Measurements from ENCODE around the gene GPR176.

The GPR176 gene

GRCh38 chr15:39807791-39808190 lies 112.3 kb downstream of the GPR176 start:
- DNase-seq (ENCODE audit: low read depth in 2 of 2), result no peak

- DNase-seq (ENCODE audit: low read depth in 2 of 2), result no peak
Measured at GRCh38 chr15:39804026-39804425, 116.0 kb downstream of the GPR176 start.

- DNase-seq (ENCODE audit: low read depth in 2 of 2), result no peak
Measured at GRCh38 chr15:39803016-39803415, 117.0 kb downstream of the GPR176 start.

- no peak for DNase-seq (ENCODE audit: low read depth in 2 of 2)
Measured at GRCh38 chr15:39801641-39802309, 118.3 kb downstream of the GPR176 start.

- no peak for DNase-seq (ENCODE audit: low read depth in 2 of 2)
Measured at GRCh38 chr15:39799552-39800011, 120.5 kb downstream of the GPR176 start.

GRCh38 chr15:39798382-39798781 lies 121.7 kb downstream of the GPR176 start:
- DNase-seq (ENCODE audit: low read depth in 2 of 2), result no peak

- DNase-seq (ENCODE audit: low read depth in 2 of 2), result no peak
Measured at GRCh38 chr15:39797407-39797806, 122.7 kb downstream of the GPR176 start.

GRCh38 chr15:39796601-39797000 lies 123.5 kb downstream of the GPR176 start:
- DNase-seq (ENCODE audit: low read depth in 2 of 2), result no peak

- DNase-seq (ENCODE audit: low read depth in 2 of 2), result no peak
Measured at GRCh38 chr15:39795486-39795885, 124.6 kb downstream of the GPR176 start.

GRCh38 chr15:39794954-39795353 lies 125.1 kb downstream of the GPR176 start:
- DNase-seq (ENCODE audit: low read depth in 2 of 2), result no peak

- no peak for DNase-seq (ENCODE audit: low read depth in 2 of 2)
Measured at GRCh38 chr15:39793923-39794322, 126.1 kb downstream of the GPR176 start.

- no peak for DNase-seq (ENCODE audit: low read depth in 2 of 2)
Measured at GRCh38 chr15:39792844-39793335, 127.2 kb downstream of the GPR176 start.

GRCh38 chr15:39792025-39792843 lies 127.8 kb downstream of the GPR176 start:
- DNase-seq (ENCODE audit: low read depth in 2 of 2), result no peak

GRCh38 chr15:39789736-39790135 lies 130.3 kb downstream of the GPR176 start:
- DNase-seq (ENCODE audit: low read depth in 2 of 2), result no peak

GRCh38 chr15:39788800-39789565 lies 131.1 kb downstream of the GPR176 start:
- DNase-seq (ENCODE audit: low read depth in 2 of 2), result no peak

- no peak for DNase-seq (ENCODE audit: low read depth in 2 of 2)
Measured at GRCh38 chr15:39788108-39788507, 132.0 kb downstream of the GPR176 start.

- no peak for DNase-seq (ENCODE audit: low read depth in 2 of 2)
Measured at GRCh38 chr15:39787479-39787878, 132.6 kb downstream of the GPR176 start.

GRCh38 chr15:39786447-39787056 lies 133.5 kb downstream of the GPR176 start:
- no peak for DNase-seq (ENCODE audit: low read depth in 2 of 2)

- DNase-seq (ENCODE audit: low read depth in 2 of 2), result no peak
Measured at GRCh38 chr15:39785841-39786240, 134.2 kb downstream of the GPR176 start.

GRCh38 chr15:39785139-39785538 lies 134.9 kb downstream of the GPR176 start:
- no peak for DNase-seq (ENCODE audit: low read depth in 2 of 2)

GRCh38 chr15:39784638-39785037 lies 135.4 kb downstream of the GPR176 start:
- DNase-seq (ENCODE audit: low read depth in 2 of 2), result no peak

GRCh38 chr15:39784125-39784524 lies 135.9 kb downstream of the GPR176 start:
- DNase-seq (ENCODE audit: low read depth in 2 of 2), result no peak

All from stimulated activated CD8-positive, alpha-beta memory T cell treated with anti-CD3 and anti-CD28 coated beads, Interleukin-15, amount 100 ng/mL, for 48 hours (primary cell).